GM21447 (cell line): ENCODE results near the gene EMP2.

Experiments
- ATAC-seq: cut with Tn5 transposase; IDR thresholded peaks from one replicate; pipeline ENCODE4 v1.9.1; 2021; ENCODE audit not compliant: unreplicated experiment

EMP2 gene

DNA sequence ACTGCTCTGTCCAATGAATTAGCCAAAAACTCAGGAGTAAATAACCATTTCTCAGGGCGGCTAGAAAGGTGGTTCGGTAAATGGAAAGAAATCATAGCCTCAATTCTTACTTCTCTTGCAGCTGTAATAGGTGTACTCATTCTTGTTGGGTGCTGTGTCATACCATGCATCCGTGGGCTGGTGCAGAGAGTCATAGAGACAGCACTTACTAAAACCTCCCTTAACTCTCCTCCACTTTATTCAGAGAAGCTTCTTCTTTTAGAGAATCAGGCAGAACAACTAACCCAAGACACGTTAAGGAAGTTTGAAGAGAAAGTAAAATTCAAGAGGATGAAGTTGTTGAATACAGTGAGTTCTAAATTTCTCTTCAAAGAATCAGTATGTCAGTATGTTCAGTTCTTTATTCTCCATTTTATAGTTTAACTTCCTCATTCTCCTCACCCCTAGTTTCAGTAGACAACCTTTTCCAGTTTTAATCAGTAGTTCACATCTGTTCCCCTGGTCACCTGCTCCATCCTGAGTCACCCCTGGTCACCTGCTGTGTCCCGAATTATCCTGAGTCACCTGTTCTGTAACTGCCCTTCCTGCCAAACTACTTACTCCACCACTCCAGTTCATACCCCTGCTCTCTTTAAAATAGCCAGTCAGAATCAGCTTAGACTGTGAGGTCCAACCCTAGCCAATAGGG, 85.9 kb downstream of the EMP2 start:
- ATAC-seq: no peak

DNA sequence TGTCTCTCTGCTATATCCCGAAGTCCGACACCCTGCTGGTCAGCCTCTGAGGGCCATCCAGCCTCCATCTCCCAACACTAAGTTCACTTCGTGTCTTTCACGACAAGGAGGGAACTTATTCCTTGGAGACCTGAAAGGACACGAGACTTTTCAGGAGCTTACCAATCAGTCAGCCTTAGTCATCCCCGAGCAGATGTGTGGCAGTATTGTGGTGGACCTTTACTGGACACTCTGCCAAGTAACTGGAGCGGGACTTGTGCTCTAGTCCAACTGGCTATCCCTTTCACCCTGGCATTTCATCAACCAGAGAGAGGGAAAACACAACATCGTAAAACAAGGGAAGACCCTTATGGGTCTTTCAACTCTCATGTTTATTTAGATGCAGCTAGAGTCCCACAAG, 87.1 kb downstream of the EMP2 start:
- no peak for ATAC-seq

DNA sequence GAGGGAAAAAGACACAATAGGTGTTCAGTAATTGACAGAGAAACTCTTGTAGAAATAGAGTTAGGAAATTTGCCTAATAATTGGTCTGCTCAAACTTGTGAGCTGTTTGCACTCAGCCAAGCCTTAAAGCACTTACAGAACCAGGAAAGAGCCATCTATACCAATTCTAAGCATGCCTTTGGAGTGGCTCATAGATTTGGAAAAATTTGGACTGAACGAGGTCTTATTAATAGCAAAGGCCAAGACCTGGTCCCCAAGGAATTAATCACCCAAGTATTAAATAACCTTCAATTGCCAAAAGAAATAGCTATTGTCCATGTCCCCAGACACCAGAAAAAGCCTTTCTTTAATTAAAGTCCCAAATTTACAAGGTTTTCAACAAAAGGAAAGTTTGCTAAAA, 90.3 kb downstream of the EMP2 start:
- ATAC-seq: no peak

DNA sequence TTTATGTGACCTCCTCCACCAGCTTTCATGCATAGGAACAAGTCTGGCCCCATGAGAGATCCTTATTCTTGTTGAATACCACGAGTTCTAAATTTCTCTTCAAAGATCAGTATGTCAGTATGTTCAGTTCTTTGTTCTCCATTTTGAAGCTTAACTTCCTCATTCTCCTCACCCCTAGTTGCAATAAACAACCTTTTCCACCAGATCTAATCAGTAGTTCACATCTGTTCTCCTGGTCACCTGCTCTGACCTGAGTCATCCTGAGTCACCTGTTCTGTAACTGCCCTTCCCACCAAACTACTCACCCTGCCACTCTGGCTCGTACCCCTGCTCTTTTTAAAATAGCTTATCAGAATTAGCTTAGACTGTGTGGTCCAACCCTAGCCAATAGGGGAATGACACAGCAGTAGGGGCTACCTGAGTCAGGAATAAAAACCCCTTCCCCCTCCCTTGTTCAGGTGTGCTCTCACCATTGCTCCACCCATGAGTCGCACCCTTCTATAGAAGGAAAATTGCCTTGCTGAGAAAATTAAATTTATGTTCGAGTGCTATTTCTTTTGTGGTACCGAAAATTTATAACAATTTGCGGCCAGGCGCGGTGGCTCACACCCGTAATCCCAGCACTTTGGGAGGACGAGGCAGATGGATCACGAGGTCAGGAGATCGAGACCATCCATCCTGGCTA, 94.6 kb downstream of the EMP2 start:
- no peak for ATAC-seq

DNA sequence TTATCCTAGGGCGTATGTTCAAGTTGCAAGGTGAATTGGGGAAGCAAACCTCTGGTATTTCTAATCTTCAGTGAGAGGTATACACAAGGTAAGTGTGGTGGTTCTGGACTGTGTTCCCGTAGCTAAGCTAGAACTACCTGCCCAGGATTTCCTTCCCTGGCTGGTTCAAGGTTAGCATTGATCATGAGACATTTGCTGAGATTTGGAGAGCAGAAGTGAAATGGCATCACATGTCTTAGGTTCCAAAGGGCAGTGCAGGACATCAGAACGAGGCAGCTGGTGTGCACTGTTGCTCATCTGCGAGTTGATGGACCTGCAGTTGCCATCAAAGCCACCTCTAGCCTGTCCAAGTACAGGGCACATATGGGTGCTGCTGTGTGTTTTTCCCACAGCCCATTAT, 95.2 kb downstream of the EMP2 start:
- no peak for ATAC-seq

DNA sequence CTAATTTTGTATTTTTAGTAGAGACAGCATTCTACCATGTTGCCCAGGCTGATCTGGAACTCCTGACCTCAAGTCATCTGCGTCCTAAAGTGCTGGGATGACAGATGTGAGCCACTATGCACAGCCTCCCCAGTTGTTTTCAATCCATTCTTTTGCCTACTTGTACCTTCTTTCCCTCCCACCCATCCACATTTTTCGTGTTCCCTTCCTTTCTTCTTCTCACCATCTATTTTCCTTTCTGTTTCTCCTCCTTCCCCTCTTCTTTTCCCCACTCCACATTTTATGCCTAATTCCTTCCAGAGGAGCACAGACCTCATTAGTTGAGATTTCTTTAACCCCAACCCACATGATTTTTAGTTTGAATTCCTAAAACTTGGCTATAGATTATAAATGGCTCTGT, 100.2 kb downstream of the EMP2 start:
- no peak for ATAC-seq
